GM12892 (cell line): ENCODE data around the gene LRRC15.

Source experiments
- POLR2A ChIP-seq: IDR thresholded peaks from 2 replicates; pipeline ENCODE4 v1.6.1; 2011; ENCODE audit warnings: low read depth, low read length, control low read depth
- POLR2AphosphoS5 ChIP-seq: IDR thresholded peaks from 2 replicates; pipeline ENCODE4 v1.6.1; 2011; ENCODE audit warnings: low read depth, low read length, control low read depth
- TAF1 ChIP-seq: IDR thresholded peaks from 2 replicates; pipeline ENCODE4 v1.6.1; 2011; ENCODE audit warnings: low read depth, mild to moderate bottlenecking, control low read depth, low read length, borderline replicate concordance

GRCh38 chr3:194383276-194383940 is 13.9 kb upstream of the LRRC15 start:
- TF ChIP-seq POLR2AphosphoS5: no peak
- TF ChIP-seq POLR2A: no peak
- TF ChIP-seq TAF1: no peak
